Neural cell (in vitro differentiated cells): ENCODE measurements around the gene REV1.
"Not testable (repeated sequence)": the region's sequence is repeated elsewhere in the genome, so short reads cannot be mapped to it uniquely, and the experiment has no call there.

ENCODE experiments used
- CTCF ChIP-seq: fragments of 450-650 bp; IDR thresholded peaks from 2 replicates; pipeline ENCODE4 v1.5.1; 2014; ENCODE audit warnings: antibody characterized with exemption, mild to moderate bottlenecking, moderate library complexity; ENCODE audit not compliant: poor library complexity, severe bottlenecking
- EP300 ChIP-seq: fragments of 450-650 bp; conservative IDR thresholded peaks from 2 replicates; pipeline ENCODE4 v1.6.1; 2014; ENCODE audit warnings: antibody characterized with exemption, mild to moderate bottlenecking, moderate library complexity; ENCODE audit not compliant: poor library complexity, severe bottlenecking
- EZH2 ChIP-seq: fragments of 200-600, 300-800 bp; shearing (Covaris generic), sonication (generic); IDR thresholded peaks from 2 replicates; pipeline ENCODE4 v1.6.1; 2014; ENCODE audit warnings: antibody characterized with exemption, low read length, borderline replicate concordance, mild to moderate bottlenecking; ENCODE audit not compliant: insufficient read depth, poor library complexity, severe bottlenecking
- MXI1 ChIP-seq: fragments of 450-650 bp; conservative IDR thresholded peaks from 2 replicates; pipeline ENCODE4 v1.6.1; 2014; ENCODE audit warnings: antibody characterized with exemption, mild to moderate bottlenecking; ENCODE audit not compliant: poor library complexity, severe bottlenecking
- POLR2AphosphoS5 ChIP-seq: IDR thresholded peaks from 2 replicates; pipeline ENCODE4 v1.6.1; 2012
- RAD21 ChIP-seq: fragments of 450-650 bp; conservative IDR thresholded peaks from 2 replicates; pipeline ENCODE4 v1.6.1; 2014; ENCODE audit warnings: antibody characterized with exemption, mild to moderate bottlenecking, moderate library complexity
- REST ChIP-seq: IDR thresholded peaks from 2 replicates; pipeline ENCODE4 v1.6.1; 2012; ENCODE audit warnings: borderline replicate concordance
- TAF1 ChIP-seq: IDR thresholded peaks from 2 replicates; pipeline ENCODE4 v1.6.1; 2012; ENCODE audit warnings: low read depth

GRCh38 chr2:99503662-99504416 is 14.0 kb upstream of the REV1 start:
- not testable (repeated sequence) for TF ChIP-seq CTCF, EZH2, POLR2AphosphoS5, MXI1, RAD21, EP300, REST, TAF1
